ENCODE measurements around the gene EML4. TPM values are rescaled to one million over a fixed set of nuclear protein-coding genes. Genes with fewer than 3 reads are reported as not detected.

The EML4 gene
- total and polyA plus RNA-seq, 7 experiments from 2014 or later = 64.9 to 167 (median 141) TPM

GRCh38 chr2:42359304-42359964 is 190.3 kb downstream of the EML4 start:
- ATAC-seq (no peak), DNase-seq (no peak)
- POLR2A ChIA-PET = interaction anchor here (0.6 to 1.6 kb wide), 3 partner anchors 8 to 1877 kb away, joined by 4 to 5 read pairs (median 5); no protein-coding TSS in a partner anchor
- peaks cover 23 to 24% of the 10 kb centered on the region in 2 donors for H3K4me1 ChIP-seq (ENCODE audit: control insufficient read depth in 2 of 2, insufficient read depth in 2 of 2, low read length in 2 of 2)
- Mint-ChIP-seq H3K27me3 (no peaks in the 10 kb centered on the region), H3K27ac (peak overlapping the region; percentile 90 to 100 (median 98)), H3K4me1 (peaks cover 36 to 70% (median 64%) of the 10 kb centered on the region in 7 donors), H3K36me3 (peaks cover 0 to 11% (median 6%) of the 10 kb centered on the region in 5 donors), H3K4me3 (peak overlapping the region; percentile 87 to 98 (median 95)), H3K9me3 (peaks cover 0 to 2% (median 0%) of the 10 kb centered on the region in 11 donors)
- H3K27me3 ChIP-seq (ENCODE audit: control insufficient read depth in 2 of 2, insufficient read depth in 2 of 2, low read length in 2 of 2) = no peaks in the 10 kb centered on the region
- H3K9me3 ChIP-seq (ENCODE audit: control insufficient read depth in 2 of 3, low read length in 3 of 3) = no peaks in the 10 kb centered on the region
- intact Hi-C loops (cut with micrococcal nuclease) = no loop called here
- CTCF ChIA-PET = no interaction called here
- H3K4me3 ChIP-seq (ENCODE audit: low read length) = peak overlapping the region; percentile 82
- H3K36me3 ChIP-seq (ENCODE audit: control insufficient read depth in 2 of 3, insufficient read depth in 3 of 3, low read length in 3 of 3) = peaks cover 0 to 5% (median 0%) of the 10 kb centered on the region in 3 experiments
- H3K27ac ChIP-seq (ENCODE audit: low read depth, low read length) = peak overlapping the region; percentile 92

- ATAC-seq = no peak
- intact Hi-C loops (cut with micrococcal nuclease) = loop anchor here (2.0 to 10.0 kb wide), 9 partner anchors 31 to 2005 kb away; partner anchors contain the start of genes ZFP36L2 (in 2 of the 2), CAMKMT (in 1 of the 2), DYNC2LI1 (in 1 of the 2) and PREPL (in 1 of the 2)
Measured at GRCh38 chr2:42359965-42360483, 190.9 kb downstream of the EML4 start.

GRCh38 chr2:42360493-42360889 is 191.3 kb downstream of the EML4 start:
- H3K4me1 ChIP-seq (ENCODE audit: control insufficient read depth in 2 of 2, insufficient read depth in 2 of 2, low read length in 2 of 2) = peaks cover 23 to 24% of the 10 kb centered on the region in 2 donors
- DNase-seq (peak in 3 of 9 donors; percentile 11 to 16 (median 16)), ATAC-seq (no peak)
- H3K27me3 ChIP-seq (ENCODE audit: control insufficient read depth in 2 of 2, insufficient read depth in 2 of 2, low read length in 2 of 2) = no peaks in the 10 kb centered on the region
- peak overlapping the region; percentile 87 to 98 (median 95) for H3K4me3 Mint-ChIP-seq
- POLR2A ChIA-PET = interaction anchor here (0.6 to 2.4 kb wide), 7 partner anchors 9 to 450 kb away, joined by 3 to 21 read pairs (median 5); no protein-coding TSS in a partner anchor
- H3K4me3 ChIP-seq (ENCODE audit: low read length) = peak overlapping the region; percentile 82
- peaks cover 0 to 5% (median 0%) of the 10 kb centered on the region in 3 experiments for H3K36me3 ChIP-seq (ENCODE audit: control insufficient read depth in 2 of 3, insufficient read depth in 3 of 3, low read length in 3 of 3)
- intact Hi-C loops (cut with micrococcal nuclease) = loop anchor here (2.0 to 10.0 kb wide), 9 partner anchors 32 to 2004 kb away; partner anchors contain the start of genes ZFP36L2 (in 2 of the 2), CAMKMT (in 1 of the 2), DYNC2LI1 (in 1 of the 2) and PREPL (in 1 of the 2)
- peaks cover 36 to 59% (median 54%) of the 10 kb centered on the region in 7 donors for H3K4me1 Mint-ChIP-seq
- no peaks in the 10 kb centered on the region for H3K9me3 ChIP-seq (ENCODE audit: control insufficient read depth in 2 of 3, low read length in 3 of 3)
- H3K9me3 Mint-ChIP-seq = peaks cover 0 to 2% (median 0%) of the 10 kb centered on the region in 11 donors
- peaks cover 0 to 11% (median 6%) of the 10 kb centered on the region in 5 donors for H3K36me3 Mint-ChIP-seq
- H3K27ac Mint-ChIP-seq = peak overlapping the region; percentile 90 to 100 (median 98)
- peak overlapping the region; percentile 92 for H3K27ac ChIP-seq (ENCODE audit: low read depth, low read length)
- H3K27me3 Mint-ChIP-seq = no peaks in the 10 kb centered on the region
- CTCF ChIA-PET = interaction anchor here (0.5 to 1.5 kb wide), 2 partner anchors 51 to 264 kb away, joined by 3 read pairs; no protein-coding TSS in a partner anchor

More at GRCh38 chr2:42359965-42360483, 190.9 kb downstream of the EML4 start:
- H3K4me1 Mint-ChIP-seq = peaks cover 36 to 64% (median 58%) of the 10 kb centered on the region in 7 donors
- H3K36me3 Mint-ChIP-seq = peaks cover 0 to 11% (median 6%) of the 10 kb centered on the region in 5 donors
- peaks cover 23 to 24% of the 10 kb centered on the region in 2 donors for H3K4me1 ChIP-seq (ENCODE audit: control insufficient read depth in 2 of 2, insufficient read depth in 2 of 2, low read length in 2 of 2)
- DNase-seq = no peak
- peak overlapping the region; percentile 82 for H3K4me3 ChIP-seq (ENCODE audit: low read length)
- no peaks in the 10 kb centered on the region for H3K9me3 ChIP-seq (ENCODE audit: control insufficient read depth in 2 of 3, low read length in 3 of 3)
- peak overlapping the region; percentile 90 to 100 (median 98) for H3K27ac Mint-ChIP-seq
- no peaks in the 10 kb centered on the region for H3K27me3 Mint-ChIP-seq
- H3K27ac ChIP-seq (ENCODE audit: low read depth, low read length) = peak overlapping the region; percentile 92
- ChIA-PET CTCF (interaction anchor here (0.5 kb wide), 1 partner anchor 50 kb away, joined by 3 read pairs; no protein-coding TSS in a partner anchor), POLR2A (interaction anchor here (0.6 to 1.6 kb wide), 3 partner anchors 9 to 35 kb away, joined by 3 to 5 read pairs (median 4); no protein-coding TSS in a partner anchor)
- H3K4me3 Mint-ChIP-seq = peak overlapping the region; percentile 87 to 98 (median 95)
- peaks cover 0 to 2% (median 0%) of the 10 kb centered on the region in 11 donors for H3K9me3 Mint-ChIP-seq
- H3K27me3 ChIP-seq (ENCODE audit: control insufficient read depth in 2 of 2, insufficient read depth in 2 of 2, low read length in 2 of 2) = no peaks in the 10 kb centered on the region
- peaks cover 0 to 5% (median 0%) of the 10 kb centered on the region in 3 experiments for H3K36me3 ChIP-seq (ENCODE audit: control insufficient read depth in 2 of 3, insufficient read depth in 3 of 3, low read length in 3 of 3)

GRCh38 chr2:42360890-42361727 is 192.0 kb downstream of the EML4 start, which contains the start of gene COX7A2L:
Gene COX7A2L, minus strand, starts transcription at chr2:42361217. Its CDS starts 56 bp downstream, at chr2:42361161.
- Mint-ChIP-seq H3K36me3 (peaks cover 0 to 10% (median 5%) of the 10 kb centered on the region in 5 donors), H3K27ac (peak within 1 kb of the TSS; percentile 90 to 100 (median 98)), H3K9me3 (no peaks in the 10 kb centered on the region), H3K27me3 (no peaks in the 10 kb centered on the region), H3K4me1 (peaks cover 33 to 56% (median 51%) of the 10 kb centered on the region in 7 donors), H3K4me3 (peak within 1 kb of the TSS; percentile 87 to 98 (median 95))
- DNase-seq = peak; percentile 88 to 97 (median 96)
- POLR2A ChIA-PET = interaction anchor here (0.8 to 2.4 kb wide), 6 partner anchors 12 to 449 kb away, joined by 3 to 21 read pairs (median 5); no protein-coding TSS in a partner anchor
- Histone ChIP-seq H3K27me3 (ENCODE audit: control insufficient read depth in 2 of 2, insufficient read depth in 2 of 2, low read length in 2 of 2) (no peaks in the 10 kb centered on the region), H3K27ac (ENCODE audit: low read depth, low read length) (peak within 1 kb of the TSS; percentile 92), H3K4me1 (ENCODE audit: control insufficient read depth in 2 of 2, insufficient read depth in 2 of 2, low read length in 2 of 2) (peaks cover 23 to 24% of the 10 kb centered on the region in 2 donors), H3K9me3 (ENCODE audit: control insufficient read depth in 2 of 3, low read length in 3 of 3) (no peaks in the 10 kb centered on the region), H3K4me3 (ENCODE audit: low read length) (peak within 1 kb of the TSS; percentile 82), H3K36me3 (ENCODE audit: control insufficient read depth in 2 of 3, insufficient read depth in 3 of 3, low read length in 3 of 3) (peaks cover 0 to 5% (median 0%) of the 10 kb centered on the region in 3 experiments)
- peak; percentile 98 for ATAC-seq
- CTCF ChIA-PET = interaction anchor here (1.5 kb wide), 1 partner anchor 265 kb away, joined by 3 read pairs; no protein-coding TSS in a partner anchor
- intact Hi-C loops (cut with micrococcal nuclease) = loop anchor here (1.0 to 10.0 kb wide), 21 partner anchors 32 to 2004 kb away; partner anchors contain the start of genes EML4 (in 2 of the 2), THADA (in 2 of the 2), ZFP36L2 (in 2 of the 2) and CAMKMT (in 1 of the 2)

- Mint-ChIP-seq H3K27me3 (no peaks in the 10 kb centered on the region), H3K36me3 (peaks cover 0 to 6% (median 3%) of the 10 kb centered on the region in 5 donors), H3K9me3 (no peaks in the 10 kb centered on the region), H3K4me3 (peak overlapping the region; percentile 87 to 98 (median 95)), H3K4me1 (peaks cover 30 to 50% (median 44%) of the 10 kb centered on the region in 7 donors), H3K27ac (peak overlapping the region; percentile 90 to 100 (median 98))
- intact Hi-C loops (cut with micrococcal nuclease) = loop anchor here (1.0 to 10.0 kb wide), 21 partner anchors 33 to 2003 kb away; partner anchors contain the start of genes EML4 (in 2 of the 2), THADA (in 2 of the 2), ZFP36L2 (in 2 of the 2) and CAMKMT (in 1 of the 2)
- H3K4me3 ChIP-seq (ENCODE audit: low read length) = peak overlapping the region; percentile 82
- DNase-seq = no peak
- H3K27ac ChIP-seq (ENCODE audit: low read depth, low read length) = peak overlapping the region; percentile 92
- peaks cover 0 to 5% (median 0%) of the 10 kb centered on the region in 3 experiments for H3K36me3 ChIP-seq (ENCODE audit: control insufficient read depth in 2 of 3, insufficient read depth in 3 of 3, low read length in 3 of 3)
- no peaks in the 10 kb centered on the region for H3K9me3 ChIP-seq (ENCODE audit: control insufficient read depth in 2 of 3, low read length in 3 of 3)
- ATAC-seq = no peak
- H3K27me3 ChIP-seq (ENCODE audit: control insufficient read depth in 2 of 2, insufficient read depth in 2 of 2, low read length in 2 of 2) = no peaks in the 10 kb centered on the region
- CTCF ChIA-PET = interaction anchor here (1.5 kb wide), 1 partner anchor 266 kb away, joined by 3 read pairs; no protein-coding TSS in a partner anchor
- H3K4me1 ChIP-seq (ENCODE audit: control insufficient read depth in 2 of 2, insufficient read depth in 2 of 2, low read length in 2 of 2) = peaks cover 22 to 23% of the 10 kb centered on the region in 2 donors
- POLR2A ChIA-PET = interaction anchor here (0.6 to 2.4 kb wide), 10 partner anchors 12 to 449 kb away, joined by 3 to 21 read pairs (median 4); no protein-coding TSS in a partner anchor
Measured at GRCh38 chr2:42361728-42362283, 192.7 kb downstream of the EML4 start.
